CD4-positive, alpha-beta T cell treated with Interleukin-17A for 4 hours (primary cell): Measurements from ENCODE around the gene MBTPS2.
"Not testable (repeated sequence)": the region's sequence is repeated elsewhere in the genome, so short reads cannot be mapped to it uniquely, and the experiment has no call there.

Experiments
- DNase-seq: peaks from one replicate; pipeline ENCODE4 v3.0.0-alpha.2; 2020; ENCODE audit warnings: mixed read lengths

Gene MBTPS2

GRCh38 chrX:21863241-21863640 lies 23.8 kb downstream of the MBTPS2 start:
- no peak for DNase-seq

DNA sequence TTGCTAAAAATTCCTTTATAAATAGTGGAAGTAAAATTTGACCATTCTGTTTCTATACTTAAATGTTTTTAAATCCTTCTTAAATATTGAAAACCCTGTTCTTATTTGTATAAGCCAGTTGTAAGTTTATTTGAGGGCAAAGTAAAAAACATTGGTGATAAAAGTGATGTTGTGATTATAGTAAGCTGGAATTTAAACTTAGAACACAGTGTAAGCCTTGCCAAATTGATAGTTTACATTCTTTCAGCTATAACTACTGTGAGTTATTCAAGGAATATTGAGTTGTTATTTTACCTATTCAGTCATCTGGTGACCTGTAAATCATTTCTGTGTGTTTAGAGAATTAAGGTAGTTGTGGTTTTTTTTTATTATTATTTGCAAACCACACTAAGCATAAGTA lies 26.0 kb downstream of the MBTPS2 start:
- no peak for DNase-seq

DNA sequence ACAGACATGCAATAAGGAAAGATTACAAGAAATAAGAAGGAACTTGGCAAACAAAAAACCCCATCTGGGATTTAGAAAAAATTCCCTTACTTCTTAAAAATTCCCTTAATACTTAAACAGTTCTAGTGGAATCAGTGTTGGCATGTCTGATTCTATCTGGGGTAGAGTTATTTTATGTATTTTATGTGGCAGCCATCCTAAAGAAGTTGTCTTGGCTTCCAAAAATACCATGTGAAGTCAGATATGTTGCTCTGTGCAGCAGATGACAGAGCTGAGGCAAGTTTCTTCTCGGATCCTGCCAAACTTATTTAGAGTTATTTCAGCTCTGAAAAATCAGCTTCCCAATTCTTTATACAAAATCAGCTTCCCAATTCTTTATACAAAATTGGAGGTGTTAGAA lies 31.1 kb downstream of the MBTPS2 start:
- DNase-seq = no peak

- DNase-seq = no peak
These were observed 33.8 kb downstream of the MBTPS2 start for GRCh38 chrX:21873063-21873775.

GRCh38 chrX:21874182-21874581 lies 34.8 kb downstream of the MBTPS2 start:
- not testable (repeated sequence) for DNase-seq

GRCh38 chrX:21875013-21875412 lies 35.6 kb downstream of the MBTPS2 start:
- no peak for DNase-seq

DNA sequence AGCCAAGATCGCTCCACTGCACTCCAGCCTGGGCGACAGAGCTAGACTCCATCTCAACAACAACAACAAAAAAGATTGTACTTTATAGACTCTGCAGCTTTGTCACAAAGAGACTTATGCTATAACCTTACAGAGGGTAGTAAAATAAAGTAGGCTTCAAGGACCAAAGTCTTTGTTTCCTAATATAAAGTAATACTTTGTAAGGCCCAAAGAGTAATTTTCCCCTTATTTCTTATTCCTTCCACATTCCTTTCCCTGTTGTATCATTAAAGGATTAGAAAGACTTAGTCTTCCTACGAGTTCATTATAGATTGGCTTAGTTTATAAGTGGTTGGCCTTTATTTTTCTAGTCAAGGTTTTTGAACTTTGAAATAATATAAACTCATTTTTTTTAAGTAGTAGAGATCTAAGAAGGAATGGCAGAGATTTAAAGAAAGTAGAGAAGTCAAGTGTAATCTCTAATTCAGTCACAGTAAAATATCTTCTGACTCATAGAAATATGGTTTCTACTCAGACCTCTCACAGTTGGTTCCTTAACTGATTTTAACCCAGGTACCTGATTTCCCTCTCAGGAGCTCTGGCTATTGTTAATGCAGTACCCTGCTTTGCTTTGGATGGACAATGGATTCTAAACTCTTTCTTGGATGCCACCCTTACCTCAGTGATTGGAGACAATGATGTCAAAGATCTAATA lies 42.6 kb downstream of the MBTPS2 start:
- no peak for DNase-seq

DNA sequence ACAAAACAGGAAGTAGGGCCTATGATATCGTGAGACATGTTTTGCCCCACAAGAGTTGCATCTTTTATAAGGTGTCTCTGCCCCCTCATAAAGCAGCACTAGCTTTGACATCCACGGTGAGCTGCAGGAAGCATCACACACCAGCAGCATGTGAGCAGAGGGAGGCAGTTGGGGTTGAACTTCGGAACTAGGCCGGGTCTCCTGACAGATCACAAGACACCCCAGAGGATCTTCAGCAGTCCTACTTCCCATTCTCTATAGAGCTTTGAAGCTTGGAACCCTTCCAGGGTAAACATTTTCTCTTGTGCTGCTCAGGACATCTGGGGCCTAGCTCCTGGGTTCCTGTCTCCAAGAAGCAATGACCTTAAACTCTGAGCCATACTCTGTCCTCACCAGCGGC lies 43.8 kb downstream of the MBTPS2 start:
- no peak for DNase-seq

DNA sequence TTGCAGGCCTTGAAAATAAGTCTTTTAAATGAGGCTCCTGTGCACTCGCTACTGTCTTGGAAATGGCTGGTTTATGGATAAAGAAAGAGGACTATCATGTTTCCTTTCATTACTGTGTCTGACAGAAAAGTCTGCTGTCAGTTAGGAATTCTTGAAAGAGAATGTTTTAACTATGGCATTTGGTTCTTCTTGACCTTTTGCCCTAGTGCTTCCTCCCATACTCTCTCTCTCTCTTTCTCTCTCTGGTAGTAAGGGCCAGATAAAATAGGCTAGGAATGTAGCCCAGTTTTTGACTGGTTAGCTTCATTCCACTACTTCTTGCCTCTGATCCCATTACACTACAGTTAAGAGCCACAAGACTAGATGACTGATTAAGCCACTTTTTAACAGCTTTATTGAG lies 46.2 kb downstream of the MBTPS2 start:
- no peak for DNase-seq

GRCh38 chrX:21905313-21905712 lies 65.9 kb downstream of the MBTPS2 start:
- DNase-seq = no peak

DNA sequence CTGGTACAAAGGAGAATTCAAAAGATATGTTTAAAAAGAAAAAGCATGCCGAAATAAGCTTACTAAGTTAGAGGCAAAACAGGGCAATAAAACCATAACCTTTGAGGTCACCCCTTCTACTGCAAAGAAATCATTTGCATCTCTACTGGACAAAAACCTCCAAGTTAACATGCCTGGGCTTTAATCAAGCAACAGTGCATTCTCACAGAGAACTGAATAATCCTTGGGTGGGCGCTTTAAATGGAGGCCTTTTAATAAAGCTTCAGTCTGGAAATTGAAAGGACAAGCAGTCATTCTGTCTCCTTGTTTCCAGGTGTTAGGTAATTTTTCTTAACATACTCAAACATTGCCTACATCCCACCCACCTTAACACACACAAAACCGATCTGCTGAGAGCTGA lies 66.5 kb downstream of the MBTPS2 start:
- DNase-seq = no peak

- no peak for DNase-seq
These were observed 67.8 kb downstream of the MBTPS2 start for GRCh38 chrX:21907260-21907659.

- no peak for DNase-seq
These were observed 72.1 kb downstream of the MBTPS2 start for GRCh38 chrX:21911481-21911880.

GRCh38 chrX:21912220-21912619 lies 72.8 kb downstream of the MBTPS2 start:
- DNase-seq = no peak

DNA sequence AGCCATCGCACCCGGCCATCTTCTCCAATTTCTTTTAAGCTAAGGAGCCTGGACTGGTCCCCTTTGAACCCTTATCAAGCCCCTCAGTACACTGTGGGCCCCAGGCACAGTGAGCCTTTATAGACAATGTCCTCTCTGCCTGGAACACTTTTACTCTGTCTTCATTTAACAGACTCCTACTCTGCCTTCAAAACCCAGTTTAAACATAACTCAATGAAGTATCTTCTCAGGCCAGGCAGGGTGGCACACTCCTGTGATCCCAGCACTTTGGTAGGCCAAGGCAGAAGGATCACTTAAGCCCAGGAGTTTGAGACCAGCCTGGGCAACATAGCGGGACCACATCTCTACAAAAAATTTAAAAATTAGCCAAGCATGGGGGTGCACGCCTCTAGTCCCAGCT lies 73.6 kb downstream of the MBTPS2 start:
- no peak for DNase-seq

DNA sequence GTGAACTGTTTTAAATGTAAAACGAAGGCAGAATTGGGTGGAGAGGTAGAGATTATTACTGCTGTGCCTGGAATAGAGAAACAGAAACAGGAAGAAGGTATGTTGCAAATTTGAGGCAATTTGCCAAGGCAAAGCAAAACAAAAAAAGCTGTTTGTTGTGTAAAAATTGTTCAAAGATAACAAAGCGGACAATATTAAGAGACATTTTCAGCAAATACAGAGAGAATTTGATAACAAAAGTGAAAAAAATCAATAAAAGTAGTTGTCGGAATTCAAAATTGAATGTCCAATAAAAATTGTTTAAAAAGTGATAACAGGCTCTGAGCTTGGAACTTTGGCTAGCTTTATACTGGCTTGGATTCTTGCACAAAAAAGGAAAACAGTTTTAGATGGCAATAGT lies 86.7 kb downstream of the MBTPS2 start:
- no peak for DNase-seq

GRCh38 chrX:21926527-21927278 lies 87.3 kb downstream of the MBTPS2 start:
- DNase-seq = no peak

- DNase-seq = no peak
These were observed 89.8 kb downstream of the MBTPS2 start for GRCh38 chrX:21929209-21929608.

GRCh38 chrX:21930986-21931385 lies 91.6 kb downstream of the MBTPS2 start:
- DNase-seq = no peak

GRCh38 chrX:21932292-21933002 lies 93.0 kb downstream of the MBTPS2 start:
- no peak for DNase-seq

DNA sequence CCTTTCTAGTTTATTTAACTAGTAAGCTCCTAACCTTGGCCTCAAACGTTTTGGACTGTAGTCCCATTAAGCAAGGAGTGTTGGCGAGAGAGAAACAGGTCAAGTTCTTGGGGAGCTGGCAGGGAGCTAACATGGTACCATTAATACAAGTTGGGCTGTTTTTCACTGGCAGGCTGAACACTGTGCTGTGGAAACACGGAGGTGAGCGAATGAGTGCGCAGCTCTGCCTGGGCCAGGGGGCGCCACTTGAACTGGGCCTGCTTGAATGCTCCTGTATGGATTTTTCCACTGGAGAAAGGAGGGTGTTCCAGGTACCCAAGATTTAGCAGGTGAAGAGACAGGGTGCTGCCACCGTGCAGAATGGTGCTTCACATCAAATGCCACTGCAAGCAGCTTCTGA lies 93.7 kb downstream of the MBTPS2 start:
- DNase-seq = no peak

DNA sequence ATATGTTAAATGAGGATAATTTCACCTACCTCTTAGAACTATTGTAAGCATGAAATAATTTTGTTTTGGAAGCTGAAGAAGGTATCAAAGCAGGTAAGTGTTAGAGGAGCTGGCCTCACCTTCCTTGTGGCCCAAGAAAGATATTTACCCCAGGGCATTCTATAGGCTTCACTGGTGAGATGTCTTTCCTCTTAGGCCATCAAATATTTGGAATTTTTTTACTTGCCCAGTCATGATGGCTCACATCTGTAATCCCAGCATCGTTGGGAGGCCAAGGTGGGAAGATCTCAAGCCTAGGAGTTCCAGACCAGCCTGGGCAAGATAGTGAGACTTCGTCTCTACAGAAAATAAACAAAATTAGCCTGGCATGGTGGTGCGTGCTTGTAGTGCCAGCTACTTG lies 95.0 kb downstream of the MBTPS2 start:
- DNase-seq = no peak
